ENCODE data around the gene EBF3.

The EBF3 gene

GRCh38 chr10:129854796-129855705 is 109.0 kb downstream of the EBF3 start:
- DNase-seq (ENCODE audit: low read depth in 3 of 3, low spot score in 1 of 3), result no peak

- DNase-seq (ENCODE audit: low read depth in 3 of 3, low spot score in 1 of 3), result no peak
These were observed 109.9 kb downstream of the EBF3 start for GRCh38 chr10:129854158-129854557.

- DNase-seq (ENCODE audit: low read depth in 3 of 3, low spot score in 1 of 3), result no peak
These were observed 110.5 kb downstream of the EBF3 start for GRCh38 chr10:129853562-129853903.

- no peak for DNase-seq (ENCODE audit: low read depth in 3 of 3, low spot score in 1 of 3)
These were observed 111.1 kb downstream of the EBF3 start for GRCh38 chr10:129852829-129853561.

- no peak for DNase-seq (ENCODE audit: low read depth in 3 of 3, low spot score in 1 of 3)
These were observed 112.0 kb downstream of the EBF3 start for GRCh38 chr10:129851941-129852640.

GRCh38 chr10:129850790-129851189 is 113.3 kb downstream of the EBF3 start:
- no peak for DNase-seq (ENCODE audit: low read depth in 3 of 3, low spot score in 1 of 3)

GRCh38 chr10:129850316-129850715 is 113.8 kb downstream of the EBF3 start:
- no peak for DNase-seq (ENCODE audit: low read depth in 3 of 3, low spot score in 1 of 3)

- DNase-seq (ENCODE audit: low read depth in 3 of 3, low spot score in 1 of 3), result no peak
These were observed 114.2 kb downstream of the EBF3 start for GRCh38 chr10:129849853-129850252.

GRCh38 chr10:129849452-129849750 is 114.7 kb downstream of the EBF3 start:
- no peak for DNase-seq (ENCODE audit: low read depth in 3 of 3, low spot score in 1 of 3)

- DNase-seq (ENCODE audit: low read depth in 3 of 3, low spot score in 1 of 3), result no peak
These were observed 115.2 kb downstream of the EBF3 start for GRCh38 chr10:129848696-129849451.

- no peak for DNase-seq (ENCODE audit: low read depth in 3 of 3, low spot score in 1 of 3)
These were observed 116.2 kb downstream of the EBF3 start for GRCh38 chr10:129847741-129848483.

GRCh38 chr10:129846991-129847391 is 117.1 kb downstream of the EBF3 start:
- DNase-seq (ENCODE audit: low read depth in 3 of 3, low spot score in 1 of 3), result no peak

GRCh38 chr10:129845111-129845753 is 118.8 kb downstream of the EBF3 start:
- DNase-seq (ENCODE audit: low read depth in 3 of 3, low spot score in 1 of 3), result no peak

- DNase-seq (ENCODE audit: low read depth in 3 of 3, low spot score in 1 of 3), result no peak
These were observed 119.8 kb downstream of the EBF3 start for GRCh38 chr10:129844216-129844766.

GRCh38 chr10:129843702-129844101 is 120.4 kb downstream of the EBF3 start:
- DNase-seq (ENCODE audit: low read depth in 3 of 3, low spot score in 1 of 3), result no peak

- DNase-seq (ENCODE audit: low read depth in 3 of 3, low spot score in 1 of 3), result no peak
These were observed 120.9 kb downstream of the EBF3 start for GRCh38 chr10:129843131-129843541.

GRCh38 chr10:129842031-129842430 is 122.0 kb downstream of the EBF3 start:
- no peak for DNase-seq (ENCODE audit: low read depth in 3 of 3, low spot score in 1 of 3)

GRCh38 chr10:129841590-129841989 is 122.5 kb downstream of the EBF3 start:
- DNase-seq (ENCODE audit: low read depth in 3 of 3, low spot score in 1 of 3), result no peak

- DNase-seq (ENCODE audit: low read depth in 3 of 3, low spot score in 1 of 3), result no peak
These were observed 123.0 kb downstream of the EBF3 start for GRCh38 chr10:129841071-129841470.

- DNase-seq (ENCODE audit: low read depth in 3 of 3, low spot score in 1 of 3), result no peak
These were observed 123.9 kb downstream of the EBF3 start for GRCh38 chr10:129840196-129840590.
